ENCODE results near the gene ADAM12. TPM values are rescaled to one million over a fixed set of nuclear protein-coding genes. Genes with fewer than 3 reads are reported as not detected.
"Not testable (repeated sequence)": the region's sequence is repeated elsewhere in the genome, so short reads cannot be mapped to it uniquely, and the experiment has no call there.

The ADAM12 gene
- polyA plus RNA-seq, 4 donors = 21.5 to 32.0 (median 27.2) TPM

- no peak for DNase-seq (ENCODE audit: low read depth in 4 of 4, low spot score in 2 of 4)
Measured at GRCh38 chr10:126001576-126001975, 386.7 kb downstream of the ADAM12 start.

DNA sequence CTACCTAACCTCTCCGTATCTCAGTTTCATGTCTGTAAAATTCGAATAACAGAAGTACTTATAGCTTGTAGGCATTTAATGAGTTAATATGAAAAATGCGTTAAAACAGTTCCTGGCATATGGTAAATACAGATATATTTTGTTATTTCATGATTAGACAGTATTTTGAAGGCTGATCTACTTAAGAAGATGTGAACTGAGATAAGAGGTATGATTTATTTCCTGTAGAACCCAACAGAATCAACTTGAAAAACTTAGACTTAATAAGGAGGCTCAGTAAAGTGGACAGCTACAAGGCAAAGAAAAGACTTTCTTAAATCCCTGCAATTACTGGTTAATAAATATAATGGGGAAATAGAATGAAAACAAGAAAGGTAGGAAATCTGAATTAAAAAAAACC lies 388.6 kb downstream of the ADAM12 start:
- no peak for DNase-seq (ENCODE audit: low read depth in 4 of 4, low spot score in 2 of 4)

DNA sequence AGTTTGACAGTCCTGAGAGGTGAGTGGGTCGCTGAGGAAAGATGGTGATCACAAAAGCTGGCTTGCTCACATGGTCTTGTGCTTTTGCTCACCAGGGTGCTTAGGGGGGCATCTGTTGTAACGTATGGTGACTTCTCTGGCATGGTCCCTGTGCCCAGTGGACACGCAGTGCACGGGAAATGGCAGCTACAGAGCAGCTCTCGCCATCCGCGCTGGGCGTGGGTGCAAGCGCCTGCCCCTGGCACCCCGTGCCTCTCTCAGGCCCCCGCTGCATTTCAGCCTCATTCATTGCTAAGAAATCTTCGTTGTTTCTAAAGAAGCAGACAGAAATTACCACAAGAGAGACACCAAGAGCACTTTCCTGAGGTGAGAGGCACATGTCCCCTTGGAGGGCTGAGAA lies 390.7 kb downstream of the ADAM12 start:
- DNase-seq (ENCODE audit: low read depth in 4 of 4, low spot score in 2 of 4) = no peak

- no peak for DNase-seq (ENCODE audit: low read depth in 4 of 4, low spot score in 2 of 4)
Measured at GRCh38 chr10:125995726-125996304, 392.5 kb downstream of the ADAM12 start.

- DNase-seq (ENCODE audit: low read depth in 4 of 4, low spot score in 2 of 4) = no peak
Measured at GRCh38 chr10:125994601-125995000, 393.7 kb downstream of the ADAM12 start.

GRCh38 chr10:125992254-125992653 lies 396.0 kb downstream of the ADAM12 start:
- no peak for DNase-seq (ENCODE audit: low read depth in 4 of 4, low spot score in 2 of 4)

DNA sequence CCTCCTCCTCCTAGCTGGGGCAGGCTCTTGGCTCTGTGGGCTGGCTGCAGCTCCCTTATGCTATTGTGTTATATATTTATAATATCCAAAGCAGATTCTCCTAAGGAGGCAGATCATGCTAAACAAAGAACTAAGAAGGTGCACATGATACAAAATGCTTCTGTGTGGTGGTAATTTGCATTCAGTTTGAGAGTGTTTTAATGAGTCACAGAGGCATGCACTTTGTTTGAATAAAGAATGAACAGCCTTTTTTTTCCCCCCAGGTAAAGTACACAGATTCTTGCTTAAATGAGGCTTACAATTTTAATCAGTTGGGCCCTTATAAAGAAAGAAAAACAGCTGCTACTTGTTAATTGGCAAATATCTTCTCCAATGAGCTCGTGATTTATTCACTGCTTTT lies 396.9 kb downstream of the ADAM12 start:
- no peak for DNase-seq (ENCODE audit: low read depth in 4 of 4, low spot score in 2 of 4)

GRCh38 chr10:125990974-125991373 lies 397.3 kb downstream of the ADAM12 start:
- no peak for DNase-seq (ENCODE audit: low read depth in 4 of 4, low spot score in 2 of 4)

DNA sequence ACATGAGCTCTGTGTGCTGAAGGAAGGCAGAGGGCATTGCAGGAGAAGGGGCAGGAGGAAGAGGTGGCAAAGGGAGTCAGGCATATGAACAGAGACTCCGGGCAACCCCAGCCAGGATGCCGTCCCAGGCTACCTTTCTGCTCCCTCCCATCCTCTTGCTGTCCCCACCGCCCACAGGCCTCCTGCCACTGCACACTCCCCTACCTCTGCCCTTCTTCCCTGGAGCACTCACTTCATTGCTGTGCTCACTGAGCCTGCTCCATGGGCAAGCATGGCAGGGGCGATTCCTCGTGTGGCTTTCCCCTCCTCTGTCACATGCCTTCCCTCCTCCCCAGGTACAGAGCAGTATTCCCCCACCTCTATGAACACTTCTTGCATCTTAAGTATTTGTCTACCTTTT lies 398.5 kb downstream of the ADAM12 start:
- DNase-seq (ENCODE audit: low read depth in 4 of 4, low spot score in 2 of 4) = no peak

- DNase-seq (ENCODE audit: low read depth in 4 of 4, low spot score in 2 of 4) = no peak
Measured at GRCh38 chr10:125985557-125986240, 402.6 kb downstream of the ADAM12 start.

DNA sequence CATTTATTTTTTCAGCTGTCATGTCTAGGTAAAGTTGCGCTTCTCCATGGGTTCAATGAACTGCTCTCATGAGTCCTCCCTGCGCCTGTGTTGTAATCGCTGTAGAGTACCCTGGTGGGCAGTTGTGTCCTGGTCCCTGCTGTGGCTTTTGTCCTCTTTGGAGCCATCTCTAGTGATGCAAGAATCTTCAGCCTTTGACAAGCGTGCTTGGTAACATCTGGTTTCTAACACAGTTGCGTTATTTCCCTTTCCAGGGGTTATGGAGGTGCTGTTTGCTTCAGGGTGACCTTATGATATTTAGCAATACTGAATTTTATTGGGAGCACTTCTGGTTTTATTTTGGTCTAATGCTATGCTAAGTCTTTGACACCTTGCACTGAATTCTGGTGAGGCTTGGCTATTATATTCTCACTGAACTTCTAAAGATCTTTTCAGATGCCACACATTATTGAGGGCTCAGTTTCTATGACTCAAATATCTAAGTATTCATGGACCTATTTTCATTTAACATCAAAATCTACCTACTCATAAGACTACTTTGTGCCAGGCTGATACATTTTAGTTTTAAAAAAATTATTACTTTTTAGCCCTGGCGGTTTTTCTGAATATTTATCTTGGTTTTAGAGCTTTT lies 403.3 kb downstream of the ADAM12 start:
- DNase-seq (ENCODE audit: low read depth in 4 of 4, low spot score in 2 of 4) = no peak

DNA sequence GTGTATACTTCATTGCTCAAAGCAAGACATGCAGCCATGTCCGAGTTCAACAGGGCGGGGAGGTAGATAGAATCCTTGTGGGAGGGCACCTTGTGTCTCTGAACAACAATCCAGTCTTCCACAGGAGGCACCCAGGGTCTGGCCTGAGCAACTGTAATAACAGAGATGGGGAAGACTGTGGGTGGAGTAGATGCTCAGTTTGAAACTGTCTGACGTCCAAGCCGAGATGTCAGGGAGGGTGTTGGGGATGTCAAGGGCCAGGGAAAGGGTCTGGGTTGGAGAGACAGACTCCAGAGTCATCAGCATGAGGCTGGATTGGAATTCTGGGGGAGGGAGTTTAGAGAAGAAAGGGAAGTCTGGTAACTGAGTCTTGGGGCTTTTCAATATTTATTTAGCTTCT lies 403.9 kb downstream of the ADAM12 start:
- DNase-seq (ENCODE audit: low read depth in 4 of 4, low spot score in 2 of 4) = no peak

- no peak for DNase-seq (ENCODE audit: low read depth in 4 of 4, low spot score in 2 of 4)
Measured at GRCh38 chr10:125983656-125984055, 404.6 kb downstream of the ADAM12 start.

DNA sequence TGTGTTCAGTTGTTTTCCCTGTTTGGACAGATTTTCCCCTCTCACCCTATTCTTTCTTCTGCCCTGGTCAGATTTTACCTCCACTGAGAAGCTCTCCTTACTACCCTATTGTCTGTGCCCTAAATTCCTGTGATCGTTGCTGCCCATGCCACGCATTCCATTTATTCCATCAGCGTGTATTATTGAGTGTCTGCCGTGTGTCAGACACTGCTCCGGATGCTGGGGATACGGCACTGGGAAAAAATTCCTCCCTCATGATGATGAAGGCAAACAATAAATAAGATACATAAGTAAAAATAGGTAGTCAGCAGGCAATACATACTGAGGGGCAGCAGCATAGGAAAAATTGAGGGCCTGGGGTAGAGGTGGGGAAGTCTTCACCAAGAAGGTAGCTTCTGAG lies 405.1 kb downstream of the ADAM12 start:
- DNase-seq (ENCODE audit: low read depth in 4 of 4, low spot score in 2 of 4) = no peak

- DNase-seq (ENCODE audit: low read depth in 4 of 4, low spot score in 2 of 4) = peak; percentile 47 to 81 (median 61)
Measured at GRCh38 chr10:125982260-125982948, 405.9 kb downstream of the ADAM12 start.

DNA sequence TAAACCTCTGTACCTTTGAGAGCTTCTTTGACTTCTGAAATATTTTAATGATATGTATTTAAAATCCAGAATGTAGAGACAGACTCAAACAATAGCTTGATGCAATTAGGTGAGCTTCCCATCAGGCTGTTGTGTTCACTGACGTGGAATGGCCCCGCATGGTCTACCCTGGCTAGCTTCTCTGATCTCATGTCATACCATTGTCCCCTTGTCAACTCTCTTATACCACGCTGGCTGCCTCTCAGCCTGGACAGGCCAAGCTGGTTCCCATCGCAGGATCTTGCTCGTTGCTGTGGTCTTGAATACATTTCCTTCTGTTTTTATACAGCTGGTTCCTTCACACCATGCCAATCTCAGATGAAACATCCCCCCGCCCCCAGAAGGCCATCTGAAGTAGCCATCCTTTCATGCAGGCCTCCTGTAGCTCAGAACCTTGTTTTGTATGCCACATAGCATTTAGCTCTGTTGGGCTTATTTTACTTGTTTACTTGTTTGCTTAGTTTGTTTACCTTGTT lies 407.7 kb downstream of the ADAM12 start:
- DNase-seq (ENCODE audit: low read depth in 4 of 4, low spot score in 2 of 4) = no peak

GRCh38 chr10:125979976-125980375 lies 408.3 kb downstream of the ADAM12 start:
- no peak for DNase-seq (ENCODE audit: low read depth in 4 of 4, low spot score in 2 of 4)

DNA sequence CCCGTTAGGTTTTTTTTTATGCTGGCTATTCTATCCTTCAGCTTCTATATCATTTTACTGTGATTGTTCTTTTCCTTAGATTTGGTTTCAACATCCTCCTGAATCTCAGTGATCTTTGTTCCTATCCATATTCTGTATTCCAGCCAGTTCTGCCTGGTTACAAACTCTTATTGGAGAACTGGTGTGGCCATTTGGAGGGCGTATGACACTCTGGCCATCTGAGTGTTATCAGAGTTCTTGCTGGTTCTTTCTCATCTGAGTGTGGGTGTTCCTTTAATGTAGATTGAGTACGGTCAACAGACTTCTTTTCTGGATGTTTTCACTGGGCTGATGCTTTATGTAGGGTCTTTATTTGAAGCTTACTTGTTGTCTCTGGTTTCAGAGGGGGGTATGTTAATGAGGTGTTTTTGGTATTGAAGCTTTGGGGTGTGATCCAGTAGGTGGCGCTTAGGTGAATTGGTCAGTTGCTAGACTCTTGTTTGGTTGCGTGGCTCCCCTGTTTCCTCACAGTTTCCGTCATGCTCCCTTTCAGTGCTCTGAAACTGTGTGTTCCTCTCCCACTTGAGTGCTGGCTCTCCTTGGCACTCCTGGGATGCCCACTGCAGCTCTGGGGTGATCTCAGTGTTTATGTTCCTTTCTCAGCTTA lies 411.2 kb downstream of the ADAM12 start:
- no peak for DNase-seq (ENCODE audit: low read depth in 4 of 4, low spot score in 2 of 4)

GRCh38 chr10:125970077-125970630 lies 418.1 kb downstream of the ADAM12 start:
- DNase-seq (ENCODE audit: low read depth in 4 of 4, low spot score in 2 of 4) = not testable (repeated sequence)

- DNase-seq (ENCODE audit: low read depth in 4 of 4, low spot score in 2 of 4) = no peak
Measured at GRCh38 chr10:125967533-125967932, 420.7 kb downstream of the ADAM12 start.
